HG02759 (cell line): ENCODE results near the gene GYG2.
"Not testable (repeated sequence)": the region's sequence is repeated elsewhere in the genome, so short reads cannot be mapped to it uniquely, and the experiment has no call there.

Source experiments
- ATAC-seq: cut with Tn5 transposase; IDR thresholded peaks from one replicate; pipeline ENCODE4 v1.9.1; 2021; ENCODE audit warnings: mild to moderate bottlenecking, moderate library complexity; ENCODE audit not compliant: unreplicated experiment

The GYG2 gene

DNA sequence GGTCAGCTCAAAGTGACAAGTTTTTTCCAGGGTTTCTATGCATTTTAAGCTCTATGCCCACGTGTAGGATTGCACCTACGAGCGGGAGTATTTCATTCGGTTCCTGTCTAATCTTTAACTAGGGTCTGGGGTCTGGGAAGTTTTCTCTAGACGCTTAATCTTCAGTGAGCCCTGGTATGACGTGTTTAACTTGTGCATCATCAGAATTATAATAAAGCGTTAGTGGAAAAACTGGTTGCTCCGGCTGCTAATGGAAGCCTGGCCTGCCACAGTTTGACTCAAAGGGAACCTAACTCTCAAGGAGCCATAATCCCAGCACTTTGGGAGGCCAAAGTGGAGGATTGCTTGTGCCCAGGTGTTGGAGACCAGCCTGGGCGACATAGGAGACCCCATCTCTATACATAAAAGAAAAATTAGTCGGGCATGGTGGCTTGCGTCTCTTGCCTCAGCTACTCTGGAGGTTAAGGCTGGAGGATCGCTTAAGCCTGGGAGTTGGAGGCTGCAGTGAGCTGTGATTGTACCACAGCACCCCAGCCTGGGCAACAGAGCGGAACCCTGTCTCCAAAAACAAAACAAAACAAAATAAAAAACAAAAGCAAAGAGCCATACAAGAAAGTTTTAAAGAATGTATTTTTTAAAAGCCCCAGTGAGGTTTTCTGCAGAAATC, 70.2 kb downstream of the GYG2 start:
- ATAC-seq, result no peak

DNA sequence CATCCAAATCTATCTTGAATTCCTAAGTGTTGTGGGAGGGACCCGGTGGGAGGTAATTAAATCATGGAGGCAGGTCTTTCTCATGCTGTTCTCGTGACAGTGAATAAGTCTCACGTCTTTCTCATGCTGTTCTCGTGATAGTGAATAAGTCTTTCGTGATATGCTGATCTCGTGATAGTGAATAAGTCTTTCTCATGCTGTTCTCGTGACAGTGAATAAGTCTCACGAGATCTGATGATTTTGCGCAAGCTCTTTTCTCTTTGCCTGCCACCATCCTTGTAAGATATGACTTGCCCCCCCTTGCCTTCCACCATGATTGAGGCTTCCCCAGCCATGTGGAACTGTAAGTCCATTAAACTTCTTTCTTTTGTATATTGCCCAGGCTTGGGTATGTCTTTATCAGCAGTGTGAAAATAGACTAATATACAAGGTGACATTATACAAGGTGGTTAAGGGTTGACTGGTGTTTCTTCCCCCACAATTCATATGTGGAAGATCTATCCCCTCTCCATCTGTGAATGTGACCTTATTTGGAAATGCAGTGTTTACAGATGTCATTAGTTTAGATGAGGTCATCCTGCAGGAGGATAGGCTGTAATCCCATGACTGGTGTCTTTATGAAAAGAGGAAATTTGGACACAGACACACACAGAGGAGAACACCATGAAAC, 72.8 kb downstream of the GYG2 start:
- no peak for ATAC-seq

DNA sequence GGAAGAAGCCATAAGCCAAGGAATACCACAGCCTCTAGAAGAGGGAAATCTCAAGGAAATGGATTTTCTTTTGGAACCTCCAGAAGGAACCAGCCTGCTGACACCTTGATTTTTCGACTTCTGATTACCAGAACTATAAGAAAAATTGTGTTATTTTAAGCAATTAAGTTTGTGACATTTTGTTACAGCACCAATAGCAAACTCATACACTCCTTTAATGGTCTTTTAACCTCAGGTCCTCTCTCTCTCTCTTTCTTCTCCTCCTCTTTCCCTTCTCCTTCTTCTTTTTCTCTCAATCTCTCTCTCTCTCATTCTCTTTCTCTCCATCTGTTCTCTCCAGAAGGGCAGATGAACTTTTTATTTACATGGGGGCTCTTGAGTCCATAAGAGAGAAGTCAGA, 74.1 kb downstream of the GYG2 start:
- no peak for ATAC-seq

DNA sequence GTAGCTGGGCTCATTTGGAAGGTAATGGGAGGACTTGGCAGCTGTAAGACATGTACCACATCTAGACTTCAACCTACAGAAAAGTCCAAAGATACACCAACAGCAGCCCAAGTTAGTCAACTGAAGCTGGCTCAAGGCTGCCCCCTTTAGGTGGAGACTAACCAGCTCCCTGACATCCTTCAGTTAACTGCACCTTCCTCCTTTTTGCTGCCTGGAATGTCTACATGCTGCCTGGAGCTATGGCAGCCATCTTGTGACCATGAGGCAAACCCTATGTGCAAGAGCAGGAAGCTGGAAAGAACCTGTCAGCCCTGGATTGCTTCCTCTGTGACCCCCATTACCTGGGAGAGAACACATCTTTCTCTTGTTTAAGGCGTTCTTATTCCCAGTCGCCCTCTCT, 74.6 kb downstream of the GYG2 start:
- ATAC-seq, result no peak

DNA sequence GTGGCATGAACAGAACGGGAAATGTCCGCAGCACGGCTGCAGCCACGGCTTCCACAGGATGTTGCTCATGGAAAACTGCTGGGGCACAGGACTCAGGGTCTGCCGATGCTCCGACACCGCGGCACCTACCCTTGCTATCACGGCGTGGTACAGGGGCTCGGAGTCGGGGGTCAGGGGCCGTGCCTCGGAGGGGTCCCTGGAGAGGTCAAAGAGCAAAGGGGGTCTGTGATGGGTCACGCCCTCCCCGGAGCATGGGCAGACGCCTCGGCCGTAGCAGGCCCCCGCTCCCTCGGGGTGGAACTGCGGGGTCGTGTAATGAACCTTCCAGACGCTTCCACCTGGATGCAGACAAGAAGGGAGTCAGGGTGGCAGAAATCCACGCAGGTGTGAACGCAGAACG, 78.6 kb downstream of the GYG2 start:
- no peak for ATAC-seq

DNA sequence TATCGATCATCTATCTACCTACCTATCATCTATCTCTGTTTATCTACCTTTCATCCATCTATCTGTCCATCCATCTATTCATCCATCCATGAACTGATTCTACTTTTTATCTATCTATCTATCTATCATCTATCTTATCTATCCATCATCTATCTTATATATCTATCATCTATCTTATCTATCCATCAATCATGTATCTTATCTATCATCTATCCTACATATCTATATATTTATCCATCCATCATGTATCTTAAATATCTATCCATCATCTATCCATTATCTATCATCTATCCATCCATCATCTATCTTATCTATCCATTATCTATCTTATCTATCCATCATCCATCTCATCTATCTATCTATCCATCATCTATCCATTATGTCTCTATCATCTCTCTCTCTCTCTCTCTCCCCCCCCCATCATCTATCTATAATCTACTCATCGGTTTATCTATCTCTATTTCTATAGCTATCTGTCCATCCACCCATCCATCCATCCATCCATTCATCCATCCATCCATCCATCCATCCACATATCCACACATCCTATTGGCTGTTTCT, 79.5 kb downstream of the GYG2 start:
- ATAC-seq, result no peak

DNA sequence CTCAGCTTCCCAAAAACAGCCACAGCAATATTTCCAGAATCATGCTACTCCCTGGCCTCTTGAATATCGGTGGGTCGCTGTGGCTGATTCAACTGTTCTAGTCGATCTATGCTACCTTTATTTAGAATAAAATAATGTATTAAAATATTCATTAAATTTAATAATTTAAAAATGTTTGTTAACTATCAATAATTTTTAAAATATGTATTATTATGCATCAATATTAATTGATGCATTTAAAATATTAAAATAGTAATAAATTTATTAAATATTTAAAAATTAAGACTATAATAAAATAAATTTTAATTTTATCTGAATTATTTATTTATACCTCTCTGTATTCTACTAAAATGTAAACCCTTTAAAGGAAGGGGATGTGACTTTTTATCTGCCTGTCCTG, 81.4 kb downstream of the GYG2 start:
- ATAC-seq, result no peak

DNA sequence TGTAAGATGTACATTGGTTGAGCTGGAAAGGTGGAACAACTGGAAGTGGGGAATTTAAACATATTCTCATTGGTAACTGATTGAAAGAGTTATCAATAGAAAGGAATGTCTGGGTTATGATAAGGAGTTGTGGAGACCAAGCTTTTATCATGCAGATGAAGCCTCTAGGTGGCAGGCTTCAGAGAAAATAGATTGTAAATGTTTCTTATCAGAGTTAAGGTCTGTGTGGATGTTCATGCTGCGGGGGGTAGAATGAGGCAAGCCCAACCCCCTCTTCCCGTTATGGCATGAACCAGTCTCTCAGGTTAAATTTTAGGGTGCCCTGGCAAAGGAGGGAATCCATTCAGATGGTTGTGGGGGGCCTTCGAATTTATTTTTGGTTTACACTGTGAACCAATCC, 84.4 kb downstream of the GYG2 start:
- no peak for ATAC-seq

DNA sequence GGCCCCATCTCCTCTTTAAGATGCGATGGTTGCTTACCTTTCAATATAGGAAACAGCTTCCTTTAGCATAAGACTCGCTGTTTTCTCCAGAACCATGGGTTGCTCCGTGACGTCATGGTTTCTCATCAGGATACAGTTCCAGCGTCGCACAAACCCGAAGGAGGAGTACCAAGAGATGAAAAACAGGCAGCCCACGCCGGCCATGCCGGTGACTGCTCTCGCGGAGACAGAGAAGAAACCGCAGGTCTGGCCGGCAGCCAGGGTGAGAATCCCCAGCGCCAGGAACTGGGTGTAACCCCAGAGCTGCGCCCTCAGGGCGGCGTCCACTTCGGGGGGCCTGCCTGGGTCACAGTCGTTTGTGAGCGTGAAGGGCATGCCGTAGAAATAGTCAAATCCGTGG, 89.0 kb downstream of the GYG2 start:
- no peak for ATAC-seq

DNA sequence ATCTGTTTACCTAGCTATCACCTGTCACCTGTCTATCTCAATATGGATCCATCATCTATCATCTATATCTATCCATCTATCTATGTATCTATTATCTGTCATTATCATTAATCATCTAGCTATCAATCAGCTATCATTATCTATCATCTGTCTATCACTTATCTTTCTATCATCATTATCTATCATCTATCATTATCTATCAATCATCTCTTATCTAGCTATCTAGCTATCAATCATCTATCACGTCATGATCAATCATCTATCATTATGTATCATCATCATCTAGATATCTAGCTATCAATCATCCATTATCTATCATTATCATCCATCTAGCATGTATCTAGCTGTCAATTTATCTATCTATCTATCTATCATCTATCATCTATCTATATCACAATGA, 92.5 kb downstream of the GYG2 start:
- ATAC-seq, result no peak

DNA sequence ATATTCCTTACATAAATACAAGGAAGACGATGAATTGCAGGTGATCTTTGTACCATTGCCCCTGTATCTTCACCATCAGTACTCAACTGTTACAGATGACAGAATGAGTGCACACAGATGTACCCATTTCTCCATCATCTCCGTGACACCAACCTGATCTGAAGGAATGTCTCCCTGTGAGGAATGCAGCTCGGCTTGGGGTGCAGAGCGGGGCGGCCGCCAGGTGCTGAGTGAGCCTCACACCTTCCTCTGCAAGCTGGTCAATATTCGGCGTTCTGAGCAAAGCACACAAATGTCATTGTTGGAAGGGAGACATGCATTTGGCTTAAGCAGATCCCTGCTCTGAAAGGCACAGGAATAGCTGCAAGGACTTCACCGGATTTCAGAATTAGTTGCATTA, 93.0 kb downstream of the GYG2 start:
- no peak for ATAC-seq

DNA sequence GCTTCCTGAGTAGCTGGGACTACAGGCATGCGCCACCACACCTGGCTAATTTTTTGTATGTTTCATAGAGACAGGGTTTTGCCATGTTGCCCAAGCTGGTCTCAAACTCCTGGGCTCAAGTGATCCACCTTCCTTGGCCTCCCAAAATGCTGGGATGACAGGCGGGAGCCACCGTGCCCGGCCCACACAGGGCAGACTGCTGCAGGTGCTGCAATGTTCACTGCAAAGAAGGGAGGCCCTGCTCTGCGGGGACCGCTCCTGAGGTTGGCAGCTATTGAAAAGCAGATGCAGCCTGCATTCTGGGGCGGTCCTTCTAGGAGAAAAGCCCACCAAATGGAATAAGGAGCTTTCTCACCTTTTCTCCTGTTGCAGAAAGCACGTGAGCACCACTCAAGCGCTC, 95.4 kb downstream of the GYG2 start:
- no peak for ATAC-seq

DNA sequence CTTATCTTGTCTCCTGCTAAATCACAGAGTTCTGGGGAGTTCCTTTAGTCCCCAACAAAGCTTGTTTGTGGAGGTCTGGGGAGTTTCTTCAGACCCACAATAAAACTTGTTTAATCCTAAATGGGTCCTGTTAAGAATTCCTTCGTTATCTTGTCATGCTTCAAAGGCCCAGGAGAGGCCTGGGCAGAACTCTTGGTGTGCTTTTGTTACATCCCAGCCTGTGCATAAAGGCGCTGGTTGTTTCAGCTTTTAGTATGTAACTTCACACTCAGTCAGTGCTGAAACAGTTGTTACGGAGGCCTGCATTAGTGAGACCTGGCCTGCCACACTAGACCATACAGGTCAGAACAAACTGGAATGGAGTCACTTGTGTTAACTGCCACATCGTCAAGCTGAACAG, 97.5 kb downstream of the GYG2 start:
- not testable (repeated sequence) for ATAC-seq

DNA sequence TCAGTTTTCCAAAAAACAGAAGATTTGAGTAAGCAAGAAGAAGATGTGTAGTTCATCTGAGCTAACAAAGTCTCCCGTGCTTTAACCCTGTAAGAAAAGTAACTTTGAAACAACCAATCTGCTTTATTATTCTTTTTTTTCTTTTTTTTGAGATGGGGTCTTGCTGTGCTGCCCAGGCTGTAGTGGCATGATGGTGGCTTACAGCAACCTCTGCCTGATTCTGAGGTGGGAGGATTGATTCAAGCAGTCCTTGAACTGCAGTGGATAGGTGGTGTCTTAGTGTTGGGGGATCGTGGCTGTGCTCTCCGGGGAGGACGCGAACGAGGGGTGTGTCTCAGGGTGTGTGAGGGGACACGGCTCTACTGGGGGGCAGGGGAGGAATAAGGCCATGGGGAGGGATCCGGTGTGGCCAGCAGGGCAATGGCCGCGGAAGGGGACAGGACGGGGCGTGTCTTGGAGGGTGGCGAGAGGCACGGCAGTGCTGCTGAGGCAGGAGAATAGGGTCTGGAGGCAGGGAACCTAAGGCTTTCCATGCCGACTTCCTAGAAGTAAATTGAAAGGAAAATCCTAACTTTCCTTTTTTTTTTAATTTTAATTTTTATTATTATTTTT, 98.0 kb downstream of the GYG2 start:
- ATAC-seq, result no peak

DNA sequence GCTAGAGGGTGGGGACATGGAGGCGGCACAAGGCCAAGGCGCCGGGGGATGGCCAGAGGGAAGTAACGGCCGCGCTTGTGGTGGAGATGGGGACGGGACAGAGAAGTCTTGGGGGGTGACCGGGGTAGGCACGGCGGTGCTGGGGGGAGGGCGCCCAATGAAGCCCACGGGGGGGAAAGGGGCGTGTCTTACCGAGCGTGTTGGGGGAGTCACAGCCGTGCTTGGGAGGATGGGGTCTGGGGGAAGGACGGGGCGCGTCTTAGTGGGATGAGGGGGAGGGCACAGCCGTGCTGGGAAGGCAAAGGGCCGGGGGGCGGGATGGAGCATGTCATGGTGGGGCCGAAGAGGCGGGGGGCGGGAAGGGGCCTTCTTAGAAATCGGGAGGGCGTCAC, 99.5 kb downstream of the GYG2 start:
- no peak for ATAC-seq

DNA sequence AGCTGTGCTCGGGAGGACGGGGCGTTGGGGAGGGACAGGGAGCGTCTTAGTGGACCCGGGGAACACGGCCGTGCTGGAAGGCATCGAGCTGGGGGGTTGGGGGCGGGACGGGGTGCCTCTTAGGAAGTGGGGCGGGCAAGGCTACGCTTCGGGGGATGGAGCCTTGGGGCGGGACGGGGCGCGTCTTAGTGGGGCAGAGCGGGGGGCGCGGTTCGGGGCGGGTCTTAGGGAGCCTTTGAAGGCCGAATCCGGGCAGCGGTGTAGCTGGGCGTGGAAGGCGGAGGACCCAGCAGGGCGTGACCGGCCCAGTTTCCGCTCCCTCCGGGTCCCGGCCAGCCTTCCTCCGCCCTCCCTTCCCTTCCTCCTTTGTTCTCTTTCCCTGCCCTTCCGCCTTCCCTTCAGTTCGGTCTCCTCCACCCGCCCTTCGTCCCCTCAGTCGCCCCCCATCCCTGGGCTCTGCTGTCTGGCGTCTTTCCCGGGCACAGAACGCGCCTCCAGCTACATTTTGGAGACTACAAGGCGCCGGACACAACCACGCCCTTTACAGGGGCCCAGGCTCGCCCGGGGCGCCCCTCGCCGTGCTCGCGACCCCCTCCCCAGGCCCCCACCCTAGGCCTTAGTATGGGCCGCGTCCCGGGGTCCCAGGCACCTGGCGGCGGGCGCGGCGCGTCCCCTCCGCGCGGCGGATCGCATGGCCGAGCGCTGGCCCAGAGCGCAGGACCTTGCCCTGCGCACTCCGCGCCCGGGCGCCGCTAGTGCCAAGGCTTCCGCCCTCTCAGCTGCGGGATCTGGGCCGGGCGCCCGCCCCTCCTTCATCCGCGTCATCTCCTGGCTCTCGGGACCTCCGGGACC, 100.1 kb downstream of the GYG2 start, which contains the start of gene ARSD:
Gene ARSD, minus strand, starts transcription at position 757 of the 852 bp plus-strand sequence. Its CDS starts 64 bp downstream, at position 693.
- peak; percentile 92 for ATAC-seq

DNA sequence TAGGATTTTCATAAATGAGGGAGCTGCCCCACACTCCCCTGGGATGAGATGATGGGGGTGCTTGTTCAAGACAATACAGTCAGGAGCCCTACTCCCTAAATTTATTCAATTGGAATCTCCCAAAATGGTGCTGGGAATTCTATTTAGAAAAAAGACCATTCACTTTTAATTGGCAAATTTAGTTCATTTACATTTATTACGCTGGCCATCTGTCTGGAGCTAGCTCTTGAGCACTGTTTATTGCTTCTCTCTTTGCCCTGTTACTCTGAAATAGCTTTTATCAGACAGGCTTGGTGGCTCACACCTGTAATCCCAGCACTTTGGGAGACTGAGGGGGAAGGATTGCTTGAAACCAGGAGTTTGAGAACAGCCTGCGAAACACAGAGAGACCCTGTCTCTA, 102.4 kb downstream of the GYG2 start:
- no peak for ATAC-seq

DNA sequence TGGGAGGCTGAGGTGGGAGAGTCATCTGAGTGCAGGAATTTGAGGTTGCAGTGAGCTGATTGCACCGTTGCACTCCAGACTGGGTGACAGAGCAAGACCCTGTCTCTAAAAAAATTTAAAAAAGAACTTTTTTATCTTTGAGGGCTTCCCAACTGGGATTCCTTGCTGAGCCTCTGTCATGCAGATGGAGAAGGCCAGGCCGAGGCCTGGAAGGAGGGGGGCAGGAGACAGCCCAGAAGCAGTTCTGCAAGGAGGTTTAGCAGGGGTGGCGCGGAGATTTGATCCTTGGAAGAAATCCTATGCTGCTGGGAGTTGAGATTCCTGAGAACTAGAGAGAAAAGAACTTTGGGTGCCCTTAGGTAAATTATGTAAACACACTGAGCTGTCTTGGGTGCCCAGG, 102.9 kb downstream of the GYG2 start:
- ATAC-seq, result no peak
